ENCODE results near the gene YJU2.

Gene YJU2

GRCh38 chr19:4295972-4296771 is 49.3 kb downstream of the YJU2 start:
- Histone ChIP-seq H3K79me2 (ENCODE audit: control insufficient read depth, low read length) (no peaks in the 10 kb centered on the region), H3K27ac (ENCODE audit: low read depth, low read length) (no peak overlapping the region)
- no peak for TF ChIP-seq CTCF (IDR thresholded peaks at IDR 0.05; ENCODE audit: low read depth, low read length, poor library complexity, severe bottlenecking)
- no peak for TF ChIP-seq EZH2phosphoT487 (IDR thresholded peaks at IDR 0.05; ENCODE audit: borderline replicate concordance, low read length)

GRCh38 chr19:4297901-4298809 is 51.3 kb downstream of the YJU2 start:
- Histone ChIP-seq H3K9me3 (ENCODE audit: control insufficient read depth, insufficient read depth, low read length) (no peaks in the 10 kb centered on the region), H3K27me3 (ENCODE audit: control insufficient read depth, low read length) (no peaks in the 10 kb centered on the region), H3F3A (ENCODE audit: control insufficient read depth, insufficient read depth) (no peaks in the 10 kb centered on the region), H3K4me3 (ENCODE audit: low read length) (no peak overlapping the region), H3K36me3 (ENCODE audit: control insufficient read depth, low read length) (no peaks in the 10 kb centered on the region), H3K9me2 (replicated peaks; ENCODE audit: control insufficient read depth, low read length) (no peaks in the 10 kb centered on the region), H4K20me1 (ENCODE audit: control insufficient read depth, insufficient read depth, low read depth, low read length) (no peaks in the 10 kb centered on the region), H3K27ac (ENCODE audit: low read depth, low read length) (no peak overlapping the region), H3K4me1 (ENCODE audit: control insufficient read depth, low read length) (peaks cover 4% of the 10 kb centered on the region; the same call in 1 of the 2 replicates), H3K79me2 (ENCODE audit: control insufficient read depth, low read length) (no peaks in the 10 kb centered on the region), H3K4me2 (ENCODE audit: low read length) (no peak overlapping the region)
- no peak for TF ChIP-seq CTCF (IDR thresholded peaks at IDR 0.05; ENCODE audit: low read depth, low read length, poor library complexity, severe bottlenecking)
- no peak for TF ChIP-seq EZH2phosphoT487 (IDR thresholded peaks at IDR 0.05; ENCODE audit: borderline replicate concordance, low read length)

More at GRCh38 chr19:4295972-4296771, 49.3 kb downstream of the YJU2 start:
- H3K4me1 ChIP-seq (ENCODE audit: control insufficient read depth, low read length): peaks cover 4% of the 10 kb centered on the region; the same call in 1 of the 2 replicates
- no peaks in the 10 kb centered on the region for H3K9me3 ChIP-seq (ENCODE audit: control insufficient read depth, insufficient read depth, low read length)
- H3K27me3 ChIP-seq (ENCODE audit: control insufficient read depth, low read length): no peaks in the 10 kb centered on the region
- no peaks in the 10 kb centered on the region for H3K36me3 ChIP-seq (ENCODE audit: control insufficient read depth, low read length)
- H3F3A ChIP-seq (ENCODE audit: control insufficient read depth, insufficient read depth): no peaks in the 10 kb centered on the region
- no peak overlapping the region for H3K4me3 ChIP-seq (ENCODE audit: low read length)
- H3K9me2 ChIP-seq (replicated peaks; ENCODE audit: control insufficient read depth, low read length): no peaks in the 10 kb centered on the region
- H4K20me1 ChIP-seq (ENCODE audit: control insufficient read depth, insufficient read depth, low read depth, low read length): no peaks in the 10 kb centered on the region
- H3K4me2 ChIP-seq (ENCODE audit: low read length): no peak overlapping the region

- Histone ChIP-seq H3K79me2 (ENCODE audit: control insufficient read depth, low read length) (no peaks in the 10 kb centered on the region), H3K9me2 (replicated peaks; ENCODE audit: control insufficient read depth, low read length) (no peaks in the 10 kb centered on the region), H3F3A (ENCODE audit: control insufficient read depth, insufficient read depth) (no peaks in the 10 kb centered on the region), H3K4me2 (ENCODE audit: low read length) (no peak overlapping the region), H3K9me3 (ENCODE audit: control insufficient read depth, insufficient read depth, low read length) (no peaks in the 10 kb centered on the region), H3K27me3 (ENCODE audit: control insufficient read depth, low read length) (no peaks in the 10 kb centered on the region), H3K36me3 (ENCODE audit: control insufficient read depth, low read length) (no peaks in the 10 kb centered on the region), H3K4me3 (ENCODE audit: low read length) (no peak overlapping the region), H4K20me1 (ENCODE audit: control insufficient read depth, insufficient read depth, low read depth, low read length) (no peaks in the 10 kb centered on the region), H3K4me1 (ENCODE audit: control insufficient read depth, low read length) (peaks cover 4% of the 10 kb centered on the region; the same call in 1 of the 2 replicates), H3K27ac (ENCODE audit: low read depth, low read length) (no peak overlapping the region)
- TF ChIP-seq CTCF (IDR thresholded peaks at IDR 0.05; ENCODE audit: low read depth, low read length, poor library complexity, severe bottlenecking): no peak
- no peak for TF ChIP-seq EZH2phosphoT487 (IDR thresholded peaks at IDR 0.05; ENCODE audit: borderline replicate concordance, low read length)
Observed at GRCh38 chr19:4298810-4299550, 52.1 kb downstream of the YJU2 start.

Data from DOHH2 (cell line).